Measurements from ENCODE around the gene ADAM33.

The ADAM33 gene

DNA sequence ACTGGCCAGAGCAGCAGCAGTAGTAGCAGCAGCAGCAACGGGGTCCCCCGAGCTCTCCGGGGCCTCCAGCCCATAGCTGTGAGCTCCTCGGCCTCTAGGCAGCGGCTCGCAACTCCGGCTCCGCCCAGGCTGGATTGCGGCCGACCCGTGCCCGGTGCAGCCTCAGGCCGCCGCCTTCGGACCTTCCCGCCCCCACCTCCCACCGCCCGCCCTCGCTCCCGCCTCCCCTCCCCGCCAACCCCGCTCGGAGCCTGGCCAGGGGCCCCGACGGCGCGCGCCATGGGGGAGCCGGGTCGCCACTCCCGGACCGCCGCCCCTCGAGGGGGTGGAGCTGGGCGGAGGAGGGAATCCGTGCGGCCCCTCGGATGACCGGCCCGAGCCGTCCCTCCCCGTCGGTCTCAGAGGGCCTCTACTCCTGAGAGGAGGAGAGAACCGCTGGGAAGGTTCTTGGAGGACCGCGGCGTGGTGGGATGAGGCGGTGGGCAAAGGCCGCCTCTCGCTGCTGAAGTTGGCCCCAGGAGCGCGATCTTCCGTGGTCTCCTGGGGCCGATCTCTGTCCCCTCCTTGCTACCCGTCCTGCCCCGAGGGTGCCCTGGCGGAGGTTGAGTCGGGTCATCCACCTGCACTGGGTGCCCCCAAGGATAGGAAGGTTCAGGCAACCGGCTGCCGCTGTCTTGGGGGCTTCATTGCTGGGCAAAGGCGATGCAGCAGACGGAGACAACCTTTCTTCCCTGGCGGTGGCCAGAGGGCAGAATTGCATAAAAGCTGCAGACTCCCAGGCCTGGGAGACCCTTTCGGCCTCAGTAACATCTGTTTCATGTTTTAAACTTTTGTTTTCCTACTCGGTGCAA is at the start of gene ADAM33:
TSS of gene ADAM33 (minus strand) at position 80 of the 851 bp plus-strand sequence. CDS start at position 74, 6 bp downstream.
- no peak for TF ChIP-seq Cebpa-rat (IDR thresholded peaks at IDR 0.05)
- H3K27me3 ChIP-seq, result peaks cover 52% of the 10 kb centered on the region
- no peak within 1 kb of the TSS for H3K27ac ChIP-seq
- H3K9me3 ChIP-seq, result no peaks in the 10 kb centered on the region
- peaks cover 4% of the 10 kb centered on the region for H3K4me1 ChIP-seq
- H3K4me2 ChIP-seq, result no peak within 1 kb of the TSS
- H3K4me3 ChIP-seq, result no peak within 1 kb of the TSS
- no peaks in the 10 kb centered on the region for H3K36me3 ChIP-seq
- H4K20me1 ChIP-seq, result peaks cover 6% of the 10 kb centered on the region; the same call in 1 of the 2 replicates
- H3K9ac ChIP-seq, result no peak within 1 kb of the TSS

- no peak overlapping the region; the same call in 1 of the 2 replicates for H3K4me2 ChIP-seq
- peaks cover 32% of the 10 kb centered on the region for H3K27me3 ChIP-seq
- H3K9ac ChIP-seq, result no peak overlapping the region
- H3K9me3 ChIP-seq, result no peaks in the 10 kb centered on the region
- H3K4me1 ChIP-seq, result peaks cover 37% of the 10 kb centered on the region
- H4K20me1 ChIP-seq, result no peaks in the 10 kb centered on the region
- no peak overlapping the region for H3K4me3 ChIP-seq
- H3K36me3 ChIP-seq, result no peaks in the 10 kb centered on the region
- H3K27ac ChIP-seq, result no peak overlapping the region
- no peak for TF ChIP-seq Cebpa-rat (IDR thresholded peaks at IDR 0.05)
Measured at GRCh38 chr20:3730803-3731672, 49.2 kb upstream of the ADAM33 start.

- Histone ChIP-seq H3K27ac (no peak overlapping the region), H3K27me3 (peaks cover 32% of the 10 kb centered on the region), H3K9me3 (no peaks in the 10 kb centered on the region), H3K4me2 (peak overlapping the region; percentile 17), H3K4me3 (no peak overlapping the region), H4K20me1 (no peaks in the 10 kb centered on the region), H3K36me3 (no peaks in the 10 kb centered on the region), H3K9ac (no peak overlapping the region), H3K4me1 (peaks cover 37% of the 10 kb centered on the region)
- TF ChIP-seq Cebpa-rat (IDR thresholded peaks at IDR 0.05), result no peak
Measured at GRCh38 chr20:3729811-3730540, 48.2 kb upstream of the ADAM33 start.

DNA sequence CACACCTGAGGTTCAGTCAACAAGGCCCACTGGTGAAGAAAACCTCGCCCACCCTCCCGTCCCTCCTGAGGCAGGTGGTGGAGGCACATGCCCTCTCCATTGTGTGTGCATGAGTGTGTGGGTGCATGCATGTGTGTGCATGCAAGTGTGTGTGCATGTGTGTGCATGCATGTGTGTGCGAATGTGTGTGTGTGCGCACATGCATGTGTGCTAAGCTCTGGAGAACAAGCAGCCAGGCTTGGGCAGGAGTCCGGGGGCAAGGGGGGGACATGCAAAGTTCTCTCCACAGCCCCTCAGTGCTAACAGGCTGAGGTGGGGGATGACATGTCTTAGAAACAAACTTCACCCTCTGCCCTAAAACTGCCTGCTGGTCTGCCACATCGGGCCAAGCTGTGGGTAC is 47.6 kb upstream of the ADAM33 start:
- TF ChIP-seq Cebpa-rat (IDR thresholded peaks at IDR 0.05), result no peak
- no peak overlapping the region for H3K4me3 ChIP-seq
- no peak overlapping the region for H3K27ac ChIP-seq
- no peak overlapping the region for H3K9ac ChIP-seq
- no peaks in the 10 kb centered on the region for H3K36me3 ChIP-seq
- peaks cover 37% of the 10 kb centered on the region for H3K4me1 ChIP-seq
- no peaks in the 10 kb centered on the region for H4K20me1 ChIP-seq
- peaks cover 32% of the 10 kb centered on the region for H3K27me3 ChIP-seq
- no peaks in the 10 kb centered on the region for H3K9me3 ChIP-seq
- H3K4me2 ChIP-seq, result no peak overlapping the region

DNA sequence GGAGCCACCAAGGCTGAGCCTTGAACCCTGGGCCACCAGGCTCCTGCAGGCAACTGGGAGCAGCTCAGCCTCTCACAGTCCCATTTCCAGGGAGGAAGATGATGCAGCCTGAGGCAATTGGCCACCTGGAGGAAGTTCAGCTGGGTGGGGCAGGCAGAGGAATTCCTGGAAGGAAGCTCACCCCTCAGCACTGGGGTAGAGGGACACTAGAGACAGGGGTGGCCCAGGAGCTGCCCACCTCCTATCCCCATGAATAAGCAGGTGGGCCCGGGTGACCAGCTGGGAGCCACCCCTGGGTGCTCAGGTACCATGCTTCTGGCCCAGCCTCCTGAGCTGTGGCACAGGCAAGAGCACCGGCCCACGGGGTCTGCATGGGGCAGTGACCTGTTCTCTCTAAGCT is 47.1 kb upstream of the ADAM33 start:
- peaks cover 29% of the 10 kb centered on the region for H3K27me3 ChIP-seq
- H3K9me3 ChIP-seq, result no peaks in the 10 kb centered on the region
- H3K9ac ChIP-seq, result no peak overlapping the region
- peaks cover 37% of the 10 kb centered on the region for H3K4me1 ChIP-seq
- H3K4me3 ChIP-seq, result no peak overlapping the region
- H4K20me1 ChIP-seq, result no peaks in the 10 kb centered on the region
- H3K4me2 ChIP-seq, result 0 out of 2 replicates have a peak overlapping the region, but pooled peaks have one; percentile 31
- TF ChIP-seq Cebpa-rat (IDR thresholded peaks at IDR 0.05), result no peak
- no peaks in the 10 kb centered on the region for H3K36me3 ChIP-seq
- H3K27ac ChIP-seq, result no peak overlapping the region

DNA sequence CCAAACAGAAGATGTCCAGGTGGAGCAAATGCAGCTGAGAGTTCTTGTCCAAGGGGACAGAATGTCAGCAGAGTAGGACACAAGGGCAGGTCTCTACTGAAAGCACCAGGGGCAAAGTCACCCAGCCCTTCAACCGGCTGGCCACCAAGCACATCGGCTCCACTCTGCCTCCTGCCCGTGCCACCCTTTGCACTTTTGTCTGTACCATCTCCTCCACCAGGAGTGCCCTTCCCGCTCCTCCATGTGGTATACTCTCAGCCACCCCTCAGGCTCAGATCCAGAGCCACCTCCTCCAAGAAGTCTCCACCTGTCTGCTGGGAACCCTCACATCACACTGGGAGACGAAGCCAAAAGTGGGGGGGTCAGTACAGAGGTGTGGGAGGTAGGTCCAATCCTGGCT is 46.5 kb upstream of the ADAM33 start:
- no peak overlapping the region for H3K4me3 ChIP-seq
- H3K9me3 ChIP-seq, result no peaks in the 10 kb centered on the region
- H3K9ac ChIP-seq, result no peak overlapping the region
- TF ChIP-seq Cebpa-rat (IDR thresholded peaks at IDR 0.05), result no peak
- peak overlapping the region; percentile 31 for H3K4me2 ChIP-seq
- H3K36me3 ChIP-seq, result no peaks in the 10 kb centered on the region
- H3K27ac ChIP-seq, result no peak overlapping the region
- no peaks in the 10 kb centered on the region for H4K20me1 ChIP-seq
- H3K27me3 ChIP-seq, result peaks cover 24% of the 10 kb centered on the region
- peaks cover 37% of the 10 kb centered on the region for H3K4me1 ChIP-seq

DNA sequence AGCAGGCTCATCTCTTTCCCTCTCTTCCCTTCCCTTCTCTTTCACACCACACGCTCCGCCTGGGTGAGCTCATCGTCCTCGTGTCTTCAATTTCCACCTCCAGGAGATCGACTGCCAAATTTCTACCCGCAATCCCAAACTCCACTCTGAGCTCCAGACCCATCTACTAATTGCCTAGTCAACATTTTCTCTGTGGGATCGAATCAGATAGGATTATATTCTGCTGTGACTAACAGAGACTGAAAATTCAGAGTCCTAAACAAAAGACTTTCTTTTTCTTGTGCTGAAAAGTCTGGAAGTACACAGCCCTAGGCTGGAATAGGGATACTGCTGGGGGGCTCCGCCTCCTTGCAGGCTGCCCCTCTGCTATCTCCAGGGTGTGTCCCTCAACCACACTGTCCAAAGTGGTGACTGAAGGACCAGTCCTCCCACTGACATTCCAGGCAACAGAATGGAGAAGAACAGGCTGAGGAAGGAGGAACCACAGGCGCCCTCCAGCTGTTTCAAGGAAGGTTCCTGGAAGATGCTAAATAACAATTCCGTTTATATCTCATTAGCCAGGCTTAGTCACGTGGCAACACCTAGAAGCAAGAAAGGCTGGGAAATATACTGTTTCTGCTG is 45.7 kb upstream of the ADAM33 start:
- H3K27me3 ChIP-seq, result peaks cover 16% of the 10 kb centered on the region
- H3K9ac ChIP-seq, result no peak overlapping the region
- H3K9me3 ChIP-seq, result no peaks in the 10 kb centered on the region
- peak overlapping the region; percentile 31; the same call in 1 of the 2 replicates for H3K4me2 ChIP-seq
- TF ChIP-seq Cebpa-rat (IDR thresholded peaks at IDR 0.05), result no peak
- H3K27ac ChIP-seq, result no peak overlapping the region
- H3K4me1 ChIP-seq, result peaks cover 32% of the 10 kb centered on the region
- H3K4me3 ChIP-seq, result no peak overlapping the region
- no peaks in the 10 kb centered on the region for H3K36me3 ChIP-seq
- no peaks in the 10 kb centered on the region for H4K20me1 ChIP-seq

- Histone ChIP-seq H3K4me2 (no peak overlapping the region), H4K20me1 (no peaks in the 10 kb centered on the region), H3K36me3 (no peaks in the 10 kb centered on the region), H3K9ac (no peak overlapping the region), H3K9me3 (no peaks in the 10 kb centered on the region), H3K4me1 (peaks cover 32% of the 10 kb centered on the region), H3K27me3 (no peaks in the 10 kb centered on the region), H3K4me3 (no peak overlapping the region), H3K27ac (no peak overlapping the region)
- TF ChIP-seq Cebpa-rat (IDR thresholded peaks at IDR 0.05), result no peak
Measured at GRCh38 chr20:3724356-3724755, 42.5 kb upstream of the ADAM33 start.

GRCh38 chr20:3723284-3723683 is 41.5 kb upstream of the ADAM33 start:
- no peak overlapping the region for H3K4me2 ChIP-seq

More at GRCh38 chr20:3723284-3723683, 41.5 kb upstream of the ADAM33 start:
- Histone ChIP-seq H3K27ac (no peak overlapping the region), H3K36me3 (no peaks in the 10 kb centered on the region), H3K27me3 (no peaks in the 10 kb centered on the region), H4K20me1 (no peaks in the 10 kb centered on the region), H3K4me3 (no peak overlapping the region), H3K9ac (no peak overlapping the region), H3K9me3 (no peaks in the 10 kb centered on the region), H3K4me1 (peaks cover 32% of the 10 kb centered on the region)
- no peak for TF ChIP-seq Cebpa-rat (IDR thresholded peaks at IDR 0.05)

Data from BLaER1 (cell line).